Lower leg skin (tissue), 3 donors: ENCODE data around the gene ZRANB3.

Source experiments
- CTCF ChIP-seq, 3 donors: fragments of 450-650 bp; IDR thresholded peaks; one replicate each; pipeline ENCODE4 v1.5.1; 2016; ENCODE audit warnings: antibody characterized with exemption in 3 of 3, mild to moderate bottlenecking in 3 of 3, moderate library complexity in 2 of 3
- POLR2A ChIP-seq, 2 donors: fragments of 450-650 bp; IDR thresholded peaks; one replicate each; pipeline ENCODE4 v1.6.1; 2016 to 2017; ENCODE audit warnings: antibody characterized with exemption in 2 of 2, mild to moderate bottlenecking in 1 of 2, moderate library complexity in 1 of 2

- TF ChIP-seq CTCF (IDR thresholded peaks at IDR 0.05) (no peak), POLR2A (IDR thresholded peaks at IDR 0.05) (no peak)
These were observed 417.7 kb downstream of the ZRANB3 start for GRCh38 chr2:135113322-135113721.
